Liver (tissue), 9 donors: ENCODE measurements around the gene SPSB2. TPM values are rescaled to one million over a fixed set of nuclear protein-coding genes. Genes with fewer than 3 reads are reported as not detected.
"Not testable (repeated sequence)": the region's sequence is repeated elsewhere in the genome, so short reads cannot be mapped to it uniquely, and the experiment has no call there.

Experiments used
- DNase-seq: peaks from one replicate; pipeline ENCODE4 v3.0.0-alpha.2; 2017; ENCODE audit warnings: low spot score
- H3K27ac ChIP-seq, 2 donors: one replicate each; pipeline ENCODE4 v1.7.0; 2013; ENCODE audit warnings: inconsistent platforms in 2 of 2, low read length in 2 of 2, control low read depth in 1 of 2, low read depth in 1 of 2, mild to moderate bottlenecking in 1 of 2
- H3K27me3 ChIP-seq, 4 donors: one replicate each; pipeline versions ENCODE4 v1.6.1 to v1.7.0; 2013; ENCODE audit warnings: low read length in 3 of 4, inconsistent platforms in 1 of 4, mild to moderate bottlenecking in 1 of 4, moderate library complexity in 1 of 4; ENCODE audit not compliant: control insufficient read depth in 4 of 4, insufficient read depth in 4 of 4
- H3K36me3 ChIP-seq, 4 donors: one replicate each; pipeline versions ENCODE4 v1.6.1 to v1.7.0; 2013; ENCODE audit warnings: low read length in 3 of 4, mild to moderate bottlenecking in 3 of 4, low read depth in 1 of 4, moderate library complexity in 1 of 4; ENCODE audit not compliant: control insufficient read depth in 4 of 4, insufficient read depth in 3 of 4
- H3K4me1 ChIP-seq, 4 donors: one replicate each; pipeline versions ENCODE4 v1.6.1 to v1.7.0; 2013; ENCODE audit warnings: low read length in 3 of 4, mild to moderate bottlenecking in 3 of 4, moderate library complexity in 1 of 4; ENCODE audit not compliant: control insufficient read depth in 4 of 4, insufficient read depth in 4 of 4
- H3K4me3 ChIP-seq, 3 donors: one replicate each; pipeline versions ENCODE4 v1.6.1 to v1.7.0; 2013; ENCODE audit warnings: low read length in 3 of 3, control low read depth in 1 of 3, low read depth in 1 of 3, mild to moderate bottlenecking in 1 of 3
- H3K9ac ChIP-seq, 2 donors: one replicate each; pipeline ENCODE4 v1.7.0; 2013; ENCODE audit warnings: low read length in 2 of 2, mild to moderate bottlenecking in 2 of 2, moderate library complexity in 2 of 2, control low read depth in 1 of 2, low read depth in 1 of 2
- H3K9me3 ChIP-seq, 4 donors: one replicate each; pipeline versions ENCODE4 v1.6.1 to v1.7.0; 2013; ENCODE audit warnings: low read length in 3 of 4; ENCODE audit not compliant: control insufficient read depth in 4 of 4
- ATF3 ChIP-seq: IDR thresholded peaks from 2 replicates; pipeline ENCODE4 v1.6.1; 2016; ENCODE audit warnings: antibody characterized with exemption
- FOXA2 ChIP-seq: IDR thresholded peaks from 2 replicates; pipeline ENCODE4 v1.6.1; 2016; ENCODE audit warnings: antibody characterized with exemption
- GABPA ChIP-seq, 2 donors: IDR thresholded peaks in 1 of 2; conservative IDR thresholded peaks in 1 of 2; 2 replicates each; pipeline ENCODE4 v1.6.1; 2016; ENCODE audit warnings: antibody characterized with exemption in 2 of 2, mild to moderate bottlenecking in 1 of 2, moderate library complexity in 1 of 2
- HNF4A ChIP-seq, 2 donors: conservative IDR thresholded peaks; 2 replicates each; pipeline ENCODE4 v1.6.1; 2016; ENCODE audit warnings: antibody characterized with exemption in 2 of 2, mild to moderate bottlenecking in 2 of 2
- MAX ChIP-seq: IDR thresholded peaks from 2 replicates; pipeline ENCODE4 v1.6.1; 2016; ENCODE audit warnings: antibody characterized with exemption
- REST ChIP-seq: IDR thresholded peaks from 2 replicates; pipeline ENCODE4 v1.6.1; 2016; ENCODE audit warnings: antibody characterized with exemption, mild to moderate bottlenecking
- SP1 ChIP-seq: IDR thresholded peaks from 2 replicates; pipeline ENCODE4 v1.6.1; 2018; ENCODE audit warnings: antibody characterized with exemption, mild to moderate bottlenecking
- WGBS: extraction: QIAGEN DNeasy Blood & Tissue Kit; methylation state at CpG from one replicate; pipeline ENCODE4 v1.1.7; 2013; 5-methylcytosine and 5-hydroxymethylcytosine counted together
- polyA plus RNA-seq, 2 donors: library from polyadenylated mRNA; stranded (reverse) in 1 of 2; unstranded in 1 of 2; fragments of 200-250 nt in 1 of 2; fragments of >200 nt in 1 of 2; fragmentation: Nextera tagmentation in 1 of 2; extraction: Ambion mirVana in 1 of 2; gene quantifications; one replicate each; pipeline versions ENCODE4 v1.2.1 to v1.2.3, GENCODE V29; 2013 to 2015
- total RNA-seq, 2 donors: library from RNA; depleted of rRNA; stranded (reverse); fragments of >200 nt; gene quantifications; one replicate each; pipeline ENCODE4 v1.2.3, GENCODE V29; 2014
- donor health status: healthy.
- donor health status: healthy.
- donor health status: healthy.
- donor health status: healthy.
- donor health status: healthy.

The SPSB2 gene
- total and polyA plus RNA-seq, 4 donors = 3.2 to 4.6 (median 4.1) TPM

GRCh38 chr12:6890789-6891645, 17.9 kb upstream of the SPSB2 start (continued):
- peak; percentile 94 for TF ChIP-seq REST

- Histone ChIP-seq H3K9ac (peak overlapping the region in 1 of 2 donors; percentile 96), H3K4me1 (peaks cover 2 to 14% (median 8%) of the 10 kb centered on the region in 4 donors), H3K27ac (peak overlapping the region; percentile 81 to 95)
- H3K27me3 ChIP-seq, DNase-seq, H3K9me3 ChIP-seq, H3K4me3 ChIP-seq, H3K36me3 ChIP-seq: not testable (repeated sequence)
- 96% methylated on average over 21 of the region's 21 CpGs for WGBS
Measured at GRCh38 chr12:6889775-6890573, 16.9 kb upstream of the SPSB2 start.

DNA sequence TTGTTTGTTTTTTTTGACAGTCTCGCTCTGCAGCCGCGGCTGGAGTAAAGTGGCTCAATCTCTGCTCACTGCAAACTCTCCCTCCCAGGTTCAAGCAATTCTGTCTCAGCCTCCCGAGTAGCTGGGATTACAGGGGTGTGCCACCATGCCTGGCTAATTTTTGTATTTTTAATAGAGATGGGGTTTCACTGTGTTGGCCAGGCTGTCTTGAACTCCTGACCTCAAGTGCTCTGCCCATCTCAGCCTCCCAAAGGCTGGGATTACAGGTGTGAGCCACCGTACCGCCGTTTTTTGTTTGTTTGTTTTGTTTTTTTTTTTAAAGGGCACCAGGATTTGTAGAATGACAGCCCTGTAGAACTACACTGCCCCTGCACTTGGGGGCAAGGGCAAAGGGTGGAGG, 15.7 kb upstream of the SPSB2 start:
- not testable (repeated sequence) for H3K27me3 ChIP-seq, H3K36me3 ChIP-seq, H3K9ac ChIP-seq, H3K9me3 ChIP-seq, H3K4me3 ChIP-seq, H3K27ac ChIP-seq, DNase-seq
- 34% methylated on average over 7 of the region's 7 CpGs for WGBS
- peaks cover 2 to 14% (median 8%) of the 10 kb centered on the region in 4 donors for H3K4me1 ChIP-seq
- TF ChIP-seq HNF4A (conservative IDR thresholded peaks at IDR 0.05) = peak in 1 of 2 donors; percentile 17

DNA sequence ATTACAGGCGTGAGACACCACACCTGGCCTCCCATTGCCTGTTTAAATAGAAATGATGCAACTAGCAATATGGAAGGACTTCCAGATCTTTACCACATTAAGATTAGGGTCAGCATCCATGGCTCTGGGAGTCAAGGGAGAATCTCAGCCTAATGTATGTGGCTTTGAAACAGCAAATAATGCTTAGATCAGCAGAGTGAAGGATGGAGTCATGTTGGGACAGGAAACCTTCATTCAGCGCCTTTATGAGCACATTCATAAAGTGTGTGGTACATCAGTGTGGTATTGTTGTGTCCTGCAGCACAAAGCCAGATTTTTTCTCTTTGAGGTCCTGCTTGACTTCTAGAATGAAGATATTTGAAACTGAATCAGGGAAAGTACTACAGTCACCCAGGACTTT, 15.3 kb upstream of the SPSB2 start:
- no peak for DNase-seq
- Histone ChIP-seq H3K9ac (no peak overlapping the region), H3K36me3 (peaks cover 0 to 7% (median 3%) of the 10 kb centered on the region in 4 donors), H3K27ac (no peak overlapping the region), H3K4me1 (peaks cover 2 to 14% (median 8%) of the 10 kb centered on the region in 4 donors), H3K4me3 (no peak overlapping the region), H3K9me3 (no peaks in the 10 kb centered on the region), H3K27me3 (no peaks in the 10 kb centered on the region)
- 88% methylated on average over 2 of the region's 2 CpGs for WGBS
- TF ChIP-seq FOXA2 (no peak), MAX (no peak), GABPA (IDR thresholded peaks at IDR 0.05 in 1 of 2, conservative IDR thresholded peaks at IDR 0.05 in 1 of 2) (no peak), SP1 (no peak), ATF3 (no peak)
